Esophagus muscularis mucosa (tissue), 4 donors: ENCODE data around the gene MYRIP. TPM values are rescaled to one million over a fixed set of nuclear protein-coding genes. Genes with fewer than 3 reads are reported as not detected.

Source experiments
- DNase-seq: peaks from one replicate; pipeline ENCODE4 v3.0.0-alpha.2; 2017; ENCODE audit errors: extremely low spot score
- H3K27ac ChIP-seq, 4 donors: fragments of 200-600 bp; sonication (generic); replicated peaks in 1 of 4; 1 replicate in 3 of 4; 2 replicates in 1 of 4; pipeline ENCODE4 v1.5.1; 2016 to 2019; ENCODE audit warnings: mild to moderate bottlenecking in 1 of 4
- H3K27me3 ChIP-seq, 4 donors: fragments of 200-600 bp; sonication (generic); one replicate each; pipeline versions ENCODE4 v1.5.1 to v1.6.0; 2016 to 2019
- H3K36me3 ChIP-seq, 4 donors: fragments of 200-600 bp; sonication (generic); one replicate each; pipeline ENCODE4 v1.5.1; 2016 to 2019
- H3K4me1 ChIP-seq, 4 donors: fragments of 200-600 bp; sonication (generic); one replicate each; pipeline ENCODE4 v1.5.1; 2016 to 2019
- H3K4me3 ChIP-seq, 4 donors: fragments of 200-600 bp; sonication (generic); 1 replicate in 2 of 4; 2 replicates in 2 of 4; pipeline ENCODE4 v1.5.1; 2016 to 2019; ENCODE audit warnings: mild to moderate bottlenecking in 4 of 4, moderate library complexity in 1 of 4
- H3K9me3 ChIP-seq, 4 donors: fragments of 200-600 bp; sonication (generic); 1 replicate in 3 of 4; 2 replicates in 1 of 4; pipeline ENCODE4 v1.5.1; 2016 to 2019
- CTCF ChIP-seq, 3 experiments: fragments of 200-600 bp in 2 of 3; fragments of 450-650 bp in 1 of 3; sonication (generic) in 2 of 3; IDR thresholded peaks; one replicate each; pipeline ENCODE4 v1.5.1; 2017 to 2019; ENCODE audit warnings: antibody characterized with exemption in 3 of 3, mild to moderate bottlenecking in 2 of 3, moderate library complexity in 1 of 3
- EP300 ChIP-seq: sonication (generic); formaldehyde crosslinking; IDR thresholded peaks from one replicate; pipeline ENCODE4 v1.6.1; 2017; ENCODE audit warnings: antibody characterized with exemption
- POLR2A ChIP-seq: fragments of 450-650 bp; IDR thresholded peaks from one replicate; pipeline ENCODE4 v1.6.1; 2017; ENCODE audit warnings: antibody characterized with exemption, moderate library complexity, mild to moderate bottlenecking, low read depth
- POLR2AphosphoS5 ChIP-seq, 2 donors: sonication (generic); formaldehyde crosslinking; IDR thresholded peaks; one replicate each; pipeline ENCODE4 v1.6.1; 2017; ENCODE audit warnings: antibody characterized with exemption in 2 of 2
- WGBS: methylation state at CpG from one replicate; pipeline ENCODE4 v1.1.5; 2018; 5-methylcytosine and 5-hydroxymethylcytosine counted together
- intact Hi-C: fragments of 100-400 bp; cut with DNase I; formaldehyde crosslinking; loops from one replicate; pipeline ENCODE4 v1.15.1; 2023
- total RNA-seq, 4 donors: library from RNA; depleted of rRNA; stranded (reverse); fragments of >200 nt; gene quantifications; one replicate each; pipeline versions ENCODE4 v1.1.0 to v1.2.1, GENCODE V29; 2016

MYRIP gene
- total RNA-seq: 1 to 10 TPM; 3.3 to 7.2 (median 5.8) TPM

- Histone ChIP-seq H3K4me1 (peaks cover 13 to 29% (median 22%) of the 10 kb centered on the region in 4 donors), H3K9me3 (no peaks in the 10 kb centered on the region), H3K27ac (peak within 1 kb of the TSS in 1 of 4 donors; percentile 48), H3K36me3 (no peaks in the 10 kb centered on the region), H3K27me3 (peaks cover 0 to 69% (median 26%) of the 10 kb centered on the region in 4 donors), H3K4me3 (peak within 1 kb of the TSS; percentile 58 to 62 (median 60))
- no peak for DNase-seq
- intact Hi-C loops: no loop called here
- WGBS: 0% methylated on average over 8 of the region's 103 CpGs
- TF ChIP-seq POLR2A: no peak
Observed at GRCh38 chr3:39809181-39809994, at the start of gene MYRIP. TSS of gene MYRIP (plus strand) at chr3:39809609. CDS start at chr3:39900817, 91,208 bp downstream.

GRCh38 chr3:39760325-39760724 is 49.1 kb upstream of the MYRIP start:
- intact Hi-C loops: no loop called here
- no peaks in the 10 kb centered on the region for H3K27me3 ChIP-seq
- H3K27ac ChIP-seq: no peak overlapping the region
- TF ChIP-seq CTCF (IDR thresholded peaks at IDR 0.05) (no peak), POLR2AphosphoS5 (IDR thresholded peaks at IDR 0.05) (no peak)
- H3K4me1 ChIP-seq: no peaks in the 10 kb centered on the region
- H3K4me3 ChIP-seq: no peak overlapping the region
- DNase-seq: no peak
- 67% methylated on average over 1 of the region's 1 CpG for WGBS
- H3K9me3 ChIP-seq: no peaks in the 10 kb centered on the region
- H3K36me3 ChIP-seq: no peaks in the 10 kb centered on the region

DNA sequence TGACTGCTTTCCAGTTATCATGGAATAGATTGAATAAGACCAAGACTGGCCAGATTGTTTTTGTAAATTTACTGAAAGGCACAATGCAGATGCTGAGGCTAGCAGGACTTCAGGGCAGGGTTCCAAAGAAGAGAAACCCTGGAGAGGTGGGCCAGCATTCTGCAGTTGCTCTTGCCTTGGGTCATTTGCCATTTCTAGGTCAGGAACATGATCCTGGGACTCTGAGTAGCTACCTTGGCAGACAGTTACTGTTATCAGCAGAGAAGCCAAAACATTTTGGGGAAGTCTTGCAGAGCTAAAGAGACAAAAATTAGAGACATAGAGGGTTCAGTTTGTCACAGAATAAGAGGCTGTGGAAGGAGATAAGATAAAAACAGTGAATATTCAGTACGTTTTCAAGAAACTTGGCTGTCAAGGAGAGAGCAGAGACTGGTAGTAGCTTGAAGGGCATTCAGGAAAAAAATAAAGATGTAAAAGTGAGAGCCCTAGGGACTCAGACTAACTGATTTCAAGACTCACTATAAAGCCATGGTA is 46.8 kb upstream of the MYRIP start:
- H3K27ac ChIP-seq: no peak overlapping the region
- H3K4me3 ChIP-seq: no peak overlapping the region
- TF ChIP-seq EP300: no peak
- TF ChIP-seq CTCF (IDR thresholded peaks at IDR 0.05): no peak
- no peak for TF ChIP-seq POLR2AphosphoS5 (IDR thresholded peaks at IDR 0.05)
- TF ChIP-seq POLR2A: no peak
- WGBS: 43% methylated on average over 1 of the region's 1 CpG
- H3K4me1 ChIP-seq: no peaks in the 10 kb centered on the region
- H3K9me3 ChIP-seq: no peaks in the 10 kb centered on the region
- DNase-seq: no peak
- no peaks in the 10 kb centered on the region for H3K27me3 ChIP-seq
- H3K36me3 ChIP-seq: no peaks in the 10 kb centered on the region
- intact Hi-C loops: no loop called here

DNA sequence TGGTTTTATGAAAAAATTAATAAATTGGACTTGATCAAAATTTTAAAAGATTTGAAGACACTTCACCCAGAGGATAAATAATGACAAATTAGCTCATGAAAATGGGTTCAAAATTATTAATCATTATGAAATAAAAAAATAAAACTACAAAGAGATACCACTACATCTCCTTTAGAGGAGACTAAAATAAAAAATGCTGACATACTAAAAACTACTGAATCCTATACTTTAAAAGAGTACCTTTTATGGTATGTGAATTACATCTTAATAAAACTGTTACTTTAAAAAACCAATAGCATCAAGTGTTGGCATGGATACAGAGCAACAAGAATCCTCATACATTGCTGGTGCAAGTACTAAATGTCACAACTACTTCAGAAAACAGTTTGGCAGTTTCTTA is 46.0 kb upstream of the MYRIP start:
- Histone ChIP-seq H3K4me3 (no peak overlapping the region), H3K36me3 (no peaks in the 10 kb centered on the region), H3K4me1 (no peaks in the 10 kb centered on the region), H3K27me3 (no peaks in the 10 kb centered on the region), H3K9me3 (no peaks in the 10 kb centered on the region), H3K27ac (no peak overlapping the region)
- intact Hi-C loops: no loop called here
- no peak for DNase-seq
- TF ChIP-seq CTCF (IDR thresholded peaks at IDR 0.05) (no peak), POLR2A (no peak)

- Histone ChIP-seq H3K4me3 (no peak overlapping the region), H3K9me3 (no peaks in the 10 kb centered on the region), H3K36me3 (no peaks in the 10 kb centered on the region), H3K27me3 (no peaks in the 10 kb centered on the region), H3K4me1 (no peaks in the 10 kb centered on the region), H3K27ac (no peak overlapping the region)
- intact Hi-C loops: no loop called here
- DNase-seq: no peak
- TF ChIP-seq POLR2A (no peak), EP300 (no peak), POLR2AphosphoS5 (IDR thresholded peaks at IDR 0.05) (no peak), CTCF (IDR thresholded peaks at IDR 0.05) (no peak)
Observed at GRCh38 chr3:39765575-39765974, 43.8 kb upstream of the MYRIP start.
